GM21825 (cell line): ENCODE results near the gene ABL2.

Source experiments
- ATAC-seq: cut with Tn5 transposase; IDR thresholded peaks from one replicate; pipeline ENCODE4 v1.9.1; 2021; ENCODE audit warnings: mild to moderate bottlenecking, moderate library complexity; ENCODE audit not compliant: unreplicated experiment

The ABL2 gene

GRCh38 chr1:179058487-179059483, 170.7 kb downstream of the ABL2 start:
- ATAC-seq = no peak

- no peak for ATAC-seq
These were observed 173.5 kb downstream of the ABL2 start for GRCh38 chr1:179055937-179056336.

- no peak for ATAC-seq
These were observed 176.0 kb downstream of the ABL2 start for GRCh38 chr1:179053486-179053885.

- no peak for ATAC-seq
These were observed 176.7 kb downstream of the ABL2 start for GRCh38 chr1:179052776-179053175.
